ENCODE data around the gene LCE4A. TPM values are rescaled to one million over a fixed set of nuclear protein-coding genes. Genes with fewer than 3 reads are reported as not detected.

The LCE4A gene
- total RNA-seq, 1 donor from 2014 or later, result not detected

GRCh38 chr1:152745289-152745704 is 37.3 kb downstream of the LCE4A start:
- DNase-seq (ENCODE audit: low read depth), result no peak

GRCh38 chr1:152745765-152746444 is 37.9 kb downstream of the LCE4A start:
- no peak for DNase-seq (ENCODE audit: low read depth)

DNA sequence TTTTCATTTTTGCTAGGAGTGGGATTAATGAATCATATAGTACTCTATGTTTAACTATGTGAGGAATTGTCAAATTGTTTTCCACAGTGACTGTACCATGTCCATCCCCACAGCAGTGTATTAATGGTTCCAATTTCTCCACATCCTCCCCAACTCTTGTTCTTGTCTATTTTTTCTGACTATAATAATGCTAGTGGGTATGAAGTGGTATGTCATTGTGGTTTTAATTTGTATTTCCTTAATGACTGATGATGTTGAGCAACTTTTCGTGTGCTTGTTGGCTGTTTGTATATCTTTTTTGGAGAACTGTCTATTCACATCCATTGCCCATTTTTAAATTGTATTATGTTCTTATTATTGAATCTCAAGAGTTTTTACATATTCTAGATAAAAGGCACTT is 39.9 kb downstream of the LCE4A start:
- no peak for DNase-seq (ENCODE audit: low read depth)

DNA sequence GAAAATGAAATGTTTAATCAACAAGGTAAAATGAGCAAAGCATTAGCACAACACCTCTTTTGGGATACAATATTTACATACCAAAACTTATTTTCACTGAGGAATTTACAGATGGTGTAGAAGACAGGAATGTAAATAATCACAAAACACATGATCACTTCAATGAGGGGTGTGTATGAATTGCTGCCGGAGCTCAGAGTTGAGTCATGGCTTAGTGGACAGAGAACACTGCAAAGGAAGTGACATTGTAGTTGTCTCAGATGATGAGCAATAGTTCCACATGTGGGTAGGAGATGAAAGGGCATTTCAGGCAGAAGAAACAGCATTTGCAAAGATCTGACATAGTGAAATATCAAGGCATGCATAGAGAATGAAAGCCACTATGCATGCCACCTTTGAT is 44.3 kb downstream of the LCE4A start:
- DNase-seq (ENCODE audit: low read depth), result peak; percentile 20

DNA sequence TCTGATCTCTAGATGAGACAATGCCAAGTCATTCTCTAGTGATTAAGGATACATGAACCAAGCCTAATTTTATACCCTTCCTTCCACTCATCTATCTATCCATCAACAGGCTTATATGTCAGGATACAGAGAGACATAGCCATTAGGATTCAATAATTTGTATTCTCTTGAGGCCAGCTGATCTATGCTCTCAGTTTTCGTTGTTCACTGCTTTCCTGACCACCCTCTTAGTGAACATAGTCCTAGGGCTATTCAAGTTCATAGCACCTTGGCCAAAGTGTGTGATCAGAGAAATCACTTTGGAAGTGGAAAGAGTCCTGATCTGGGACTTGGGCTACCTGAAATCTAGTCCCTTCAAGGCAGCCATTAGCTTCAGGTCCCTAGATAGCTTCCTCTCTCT is 45.6 kb downstream of the LCE4A start:
- DNase-seq (ENCODE audit: low read depth), result no peak

GRCh38 chr1:152756872-152757271 is 48.9 kb downstream of the LCE4A start:
- DNase-seq (ENCODE audit: low read depth), result peak; percentile 29

GRCh38 chr1:152757747-152758146 is 49.8 kb downstream of the LCE4A start, which contains the start of gene KPRP:
Gene KPRP, plus strand, starts transcription at chr1:152758025. Its CDS starts 1,564 bp downstream, at chr1:152759589.
- DNase-seq (ENCODE audit: low read depth), result peak; percentile 46

DNA sequence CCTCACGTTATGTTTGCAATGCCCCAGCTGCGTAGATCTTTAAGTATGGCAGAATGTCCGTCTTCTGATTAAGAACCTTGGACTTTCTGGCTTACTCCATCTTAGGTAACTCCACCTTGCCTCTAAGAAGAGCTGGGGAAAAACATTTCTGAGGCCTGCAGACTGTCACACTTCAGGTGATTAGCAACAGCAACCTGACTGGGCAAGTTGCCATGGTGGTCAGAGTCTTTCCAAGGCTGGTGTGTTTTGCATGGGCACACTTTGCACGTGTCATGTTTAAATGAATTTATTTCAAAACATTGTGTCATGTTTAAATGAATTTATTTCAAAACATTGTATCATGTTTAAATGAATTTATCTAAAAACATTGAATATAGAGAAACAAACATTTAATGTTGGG is 50.7 kb downstream of the LCE4A start:
- no peak for DNase-seq (ENCODE audit: low read depth)

Other genes starting within 250 kb of the LCE4A start
- not detected in 2 replicates for gene LCE5A, start 197.4 kb upstream of the LCE4A start, total RNA-seq
- not detected in 2 replicates for gene CRCT1, start 193.7 kb upstream of the LCE4A start, total RNA-seq
- gene LCE3E, start 141.4 kb upstream of the LCE4A start, total RNA-seq, result not detected in 2 replicates
- gene LCE3D, start 127.6 kb upstream of the LCE4A start, total RNA-seq, result not detected in 2 replicates
- gene LCE3C, start 107.9 kb upstream of the LCE4A start, total RNA-seq, result not detected in 2 replicates
- gene LCE3B, start 94.3 kb upstream of the LCE4A start, total RNA-seq, result not detected in 2 replicates
- not detected in 2 replicates for gene LCE3A, start 85.1 kb upstream of the LCE4A start, total RNA-seq
- gene LCE2D, start 44.8 kb upstream of the LCE4A start, total RNA-seq, result not detected in 2 replicates
- not detected in 2 replicates for gene LCE2C, start 32.9 kb upstream of the LCE4A start, total RNA-seq
- not detected in 2 replicates for gene LCE2B, start 22.0 kb upstream of the LCE4A start, total RNA-seq
- not detected in 2 replicates for gene LCE2A, start 9.8 kb upstream of the LCE4A start, total RNA-seq
- not detected in 2 replicates for gene KPRP, start 49.9 kb downstream of the LCE4A start, total RNA-seq
- gene LCE1F, start 67.0 kb downstream of the LCE4A start, total RNA-seq, result not detected in 2 replicates
- not detected in 2 replicates for gene LCE1E, start 78.1 kb downstream of the LCE4A start, total RNA-seq
- gene LCE1D, start 88.6 kb downstream of the LCE4A start, total RNA-seq, result not detected in 2 replicates
- not detected in 2 replicates for gene LCE1C, start 98.5 kb downstream of the LCE4A start, total RNA-seq
- not detected in 2 replicates for gene LCE1B, start 103.8 kb downstream of the LCE4A start, total RNA-seq
- gene LCE1A, start 119.3 kb downstream of the LCE4A start, total RNA-seq, result not detected in 2 replicates
- gene LCE6A, start 134.7 kb downstream of the LCE4A start, total RNA-seq, result not detected in 2 replicates
- not detected in 2 replicates for gene LCE7A, start 151.8 kb downstream of the LCE4A start, total RNA-seq
- gene SMCP, start 170.2 kb downstream of the LCE4A start, total RNA-seq, result not detected in 2 replicates
- gene IVL, start 200.4 kb downstream of the LCE4A start, total RNA-seq, result not detected in 2 replicates
- gene SPRR5, start 239.0 kb downstream of the LCE4A start, total RNA-seq, result not detected in 2 replicates